ENCODE measurements around the gene USP35.
A peak's percentile ranks its signal among the peaks of the same experiment; 100 is the strongest.
"Not testable (repeated sequence)": the region's sequence is repeated elsewhere in the genome, so short reads cannot be mapped to it uniquely, and the experiment has no call there.

Gene USP35

DNA sequence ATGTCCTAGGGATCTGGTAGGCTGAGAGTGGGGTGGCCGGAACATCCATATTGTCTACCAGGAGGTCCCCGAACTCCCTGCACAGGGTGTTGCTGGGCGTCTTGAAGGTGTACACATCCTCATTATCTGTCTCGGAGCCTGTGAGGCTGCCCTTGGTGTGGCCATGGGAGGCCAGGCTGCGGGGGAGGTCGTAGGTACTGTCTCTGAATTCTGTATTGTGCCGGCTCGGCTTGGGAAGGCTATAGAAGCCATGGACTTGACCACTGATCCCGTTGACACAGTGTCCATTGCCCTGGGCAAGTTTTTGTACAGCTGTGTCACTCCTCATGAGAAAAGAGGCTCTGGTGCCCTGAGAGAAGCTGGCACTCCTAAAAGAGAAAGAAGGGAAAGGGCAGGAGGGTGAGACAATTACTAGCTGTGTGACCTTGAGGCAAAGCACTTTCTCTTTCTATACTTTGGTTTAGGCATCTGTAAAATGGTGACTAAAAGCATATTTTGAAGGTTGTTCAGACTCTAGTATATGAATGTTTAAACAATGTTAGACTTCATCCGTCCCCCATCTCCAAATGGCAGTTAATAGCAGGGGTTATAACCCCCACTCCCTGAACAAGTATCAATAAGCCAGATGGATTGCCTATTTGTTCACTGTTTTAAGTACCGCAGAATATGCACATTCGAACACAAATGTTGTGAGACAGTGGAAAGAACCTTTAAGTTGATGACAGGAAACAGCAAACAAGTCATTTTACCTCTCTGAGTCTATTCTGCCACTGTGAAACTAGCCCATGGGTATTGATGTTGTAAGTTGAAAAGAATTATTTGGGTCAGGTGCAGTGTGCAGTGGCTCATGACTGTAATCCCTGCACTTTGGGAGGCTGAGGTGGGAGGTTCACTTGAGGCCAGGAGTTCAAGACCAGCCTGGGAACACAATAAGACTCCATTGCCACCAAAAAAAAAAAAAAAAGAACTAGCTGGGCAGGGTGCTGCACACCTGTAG, 38.3 kb downstream of the USP35 start:
- H3K27ac ChIP-seq: no peak overlapping the region
- TF ChIP-seq, protein P1, sequence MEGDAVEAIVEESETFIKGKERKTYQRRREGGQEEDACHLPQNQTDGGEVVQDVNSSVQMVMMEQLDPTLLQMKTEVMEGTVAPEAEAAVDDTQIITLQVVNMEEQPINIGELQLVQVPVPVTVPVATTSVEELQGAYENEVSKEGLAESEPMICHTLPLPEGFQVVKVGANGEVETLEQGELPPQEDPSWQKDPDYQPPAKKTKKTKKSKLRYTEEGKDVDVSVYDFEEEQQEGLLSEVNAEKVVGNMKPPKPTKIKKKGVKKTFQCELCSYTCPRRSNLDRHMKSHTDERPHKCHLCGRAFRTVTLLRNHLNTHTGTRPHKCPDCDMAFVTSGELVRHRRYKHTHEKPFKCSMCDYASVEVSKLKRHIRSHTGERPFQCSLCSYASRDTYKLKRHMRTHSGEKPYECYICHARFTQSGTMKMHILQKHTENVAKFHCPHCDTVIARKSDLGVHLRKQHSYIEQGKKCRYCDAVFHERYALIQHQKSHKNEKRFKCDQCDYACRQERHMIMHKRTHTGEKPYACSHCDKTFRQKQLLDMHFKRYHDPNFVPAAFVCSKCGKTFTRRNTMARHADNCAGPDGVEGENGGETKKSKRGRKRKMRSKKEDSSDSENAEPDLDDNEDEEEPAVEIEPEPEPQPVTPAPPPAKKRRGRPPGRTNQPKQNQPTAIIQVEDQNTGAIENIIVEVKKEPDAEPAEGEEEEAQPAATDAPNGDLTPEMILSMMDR (conservative IDR thresholded peaks at IDR 0.05): no peak

- TF ChIP-seq, protein P1 (conservative IDR thresholded peaks at IDR 0.05): no peak
- H3K27ac ChIP-seq: no peak overlapping the region
Measured at GRCh38 chr11:78227921-78228320, 39.2 kb downstream of the USP35 start.

GRCh38 chr11:78228467-78228866, 39.7 kb downstream of the USP35 start:
- TF ChIP-seq, protein P1 (conservative IDR thresholded peaks at IDR 0.05): peak; percentile 87
- no peak overlapping the region for H3K27ac ChIP-seq

DNA sequence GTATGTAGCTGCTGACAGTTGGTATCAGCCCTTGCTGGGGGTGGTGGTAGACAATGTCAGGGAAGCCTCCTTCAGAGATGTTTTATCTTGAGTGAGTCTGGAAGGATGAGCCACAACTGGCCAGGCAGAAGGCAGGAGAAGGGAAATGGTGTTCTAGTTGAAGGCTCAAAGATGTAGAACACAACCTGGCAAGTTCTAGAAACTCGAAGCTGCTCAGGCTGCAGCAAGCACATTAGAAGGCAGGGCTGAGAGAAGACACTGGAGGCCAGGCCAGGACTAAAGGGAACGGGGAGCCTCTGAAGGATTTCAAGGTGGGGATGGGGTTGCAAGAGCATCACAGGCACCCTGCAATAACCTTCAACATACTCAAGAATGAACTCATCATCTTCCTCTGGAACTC, 40.4 kb downstream of the USP35 start:
- TF ChIP-seq, protein P1 (conservative IDR thresholded peaks at IDR 0.05): no peak
- H3K27ac ChIP-seq: no peak overlapping the region

GRCh38 chr11:78230161-78230877, 41.6 kb downstream of the USP35 start:
- H3K27ac ChIP-seq: no peak overlapping the region
- TF ChIP-seq, protein P1 (conservative IDR thresholded peaks at IDR 0.05): no peak

DNA sequence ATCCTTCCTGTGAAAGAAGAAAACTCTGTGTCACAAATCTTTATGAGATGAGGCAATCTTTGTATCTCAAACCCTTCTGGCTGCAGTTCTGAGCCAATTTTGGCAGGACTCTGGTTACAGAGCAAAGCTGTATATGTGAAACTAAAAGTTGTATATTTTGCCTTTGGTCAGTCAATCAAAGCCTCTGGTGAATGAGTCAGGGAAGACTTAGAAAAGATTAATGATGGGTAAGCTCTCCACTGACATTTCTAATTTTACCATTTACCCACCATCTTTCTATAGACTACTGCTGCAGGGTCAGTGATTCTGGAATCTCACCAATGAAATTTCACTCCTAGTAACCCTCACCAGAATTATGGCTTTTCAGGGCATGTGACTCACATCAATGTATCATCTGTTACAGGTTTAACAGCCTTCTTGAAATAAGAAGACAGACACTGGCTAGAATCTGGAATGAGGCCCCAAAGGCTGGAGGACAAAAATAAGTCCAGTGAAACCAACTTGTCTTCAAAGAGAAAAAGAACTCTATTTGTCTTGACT, 43.3 kb downstream of the USP35 start:
- TF ChIP-seq, protein P1 (conservative IDR thresholded peaks at IDR 0.05): no peak
- no peak overlapping the region for H3K27ac ChIP-seq

DNA sequence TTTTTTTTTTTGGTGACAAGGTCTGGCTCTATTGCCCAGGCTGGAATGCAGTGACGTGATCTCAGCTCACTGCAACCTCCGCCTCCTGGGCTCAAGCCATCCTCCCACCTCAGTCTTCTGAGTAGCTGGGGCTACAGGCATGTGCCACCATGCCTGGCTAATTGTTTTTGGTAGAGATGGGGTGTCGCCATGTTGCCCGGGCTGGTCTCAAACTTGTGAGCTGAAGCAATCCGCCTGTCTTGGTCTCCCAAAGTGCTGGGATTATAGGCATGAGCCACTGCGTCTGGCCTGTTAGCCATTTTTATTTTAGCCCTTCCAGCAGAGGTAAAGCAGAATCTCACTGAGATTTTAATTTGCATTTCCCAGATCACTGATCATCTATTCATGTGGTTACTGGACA, 44.3 kb downstream of the USP35 start:
- not testable (repeated sequence) for H3K27ac ChIP-seq

Measured in VCaP (cell line).